Trophoblast cell (in vitro differentiated cells and primary cell): ENCODE measurements around the gene PTPRO.

Experiments
- DNase-seq, 2 donors: peaks; one replicate each; pipeline ENCODE4 v3.0.0-alpha.2; 2016
- H2AFZ ChIP-seq: 2 replicates; pipeline ENCODE4 v1.6.1; 2013; ENCODE audit warnings: low read length, moderate library complexity, mild to moderate bottlenecking; ENCODE audit not compliant: insufficient read depth, poor library complexity
- H2AK5ac ChIP-seq: 2 replicates; pipeline ENCODE4 v1.6.1; 2013; ENCODE audit warnings: mild to moderate bottlenecking, low read length
- H2BK120ac ChIP-seq: 2 replicates; pipeline ENCODE4 v1.6.1; 2013; ENCODE audit warnings: low read length, mild to moderate bottlenecking, moderate library complexity; ENCODE audit not compliant: insufficient read depth, poor library complexity
- H2BK12ac ChIP-seq: 2 replicates; pipeline ENCODE4 v1.6.1; 2013; ENCODE audit warnings: mild to moderate bottlenecking, low read length, moderate library complexity
- H2BK5ac ChIP-seq: 2 replicates; pipeline ENCODE4 v1.6.1; 2013; ENCODE audit warnings: low read length, low read depth, moderate library complexity, mild to moderate bottlenecking; ENCODE audit not compliant: poor library complexity
- H3K14ac ChIP-seq: 2 replicates; pipeline ENCODE4 v1.6.1; 2013; ENCODE audit warnings: mild to moderate bottlenecking, low read length
- H3K18ac ChIP-seq: 2 replicates; pipeline ENCODE4 v1.6.1; 2013; ENCODE audit warnings: mild to moderate bottlenecking, low read length
- H3K23ac ChIP-seq: 2 replicates; pipeline ENCODE4 v1.6.1; 2013; ENCODE audit warnings: low read length
- H3K27ac ChIP-seq: 2 replicates; pipeline ENCODE4 v1.5.1; 2013; ENCODE audit warnings: low read depth, mild to moderate bottlenecking, inconsistent platforms, low read length, moderate library complexity
- H3K27me3 ChIP-seq: 2 replicates; pipeline ENCODE4 v1.6.1; 2013; ENCODE audit warnings: inconsistent platforms, mild to moderate bottlenecking, low read length, moderate library complexity; ENCODE audit not compliant: insufficient read depth
- H3K36me3 ChIP-seq, 2 experiments: 1 replicate in 1 of 2; 2 replicates in 1 of 2; pipeline ENCODE4 v1.6.1; 2013; ENCODE audit warnings: low read length in 2 of 2, mild to moderate bottlenecking in 2 of 2, moderate library complexity in 1 of 2; ENCODE audit not compliant: insufficient read depth in 2 of 2, control insufficient read depth in 1 of 2
- H3K4ac ChIP-seq: 2 replicates; pipeline ENCODE4 v1.6.1; 2013; ENCODE audit warnings: low read depth, mild to moderate bottlenecking, low read length, moderate library complexity
- H3K4me1 ChIP-seq, 2 experiments: 1 replicate in 1 of 2; 2 replicates in 1 of 2; pipeline ENCODE4 v1.6.1; 2013; ENCODE audit warnings: low read length in 2 of 2, mild to moderate bottlenecking in 2 of 2, moderate library complexity in 1 of 2; ENCODE audit not compliant: insufficient read depth in 2 of 2, control insufficient read depth in 1 of 2
- H3K4me2 ChIP-seq: 2 replicates; pipeline ENCODE4 v1.6.1; 2013; ENCODE audit warnings: inconsistent platforms, mild to moderate bottlenecking, low read length, moderate library complexity
- H3K4me3 ChIP-seq: 2 replicates; pipeline ENCODE4 v1.5.1; 2013; ENCODE audit warnings: mild to moderate bottlenecking, low read depth, low read length, inconsistent platforms
- H3K79me1 ChIP-seq: one replicate; pipeline ENCODE4 v1.6.1; 2013; ENCODE audit warnings: low read length
- H3K79me2 ChIP-seq: 2 replicates; pipeline ENCODE4 v1.6.1; 2013; ENCODE audit warnings: low read length, mild to moderate bottlenecking; ENCODE audit not compliant: control insufficient read depth, insufficient read depth, poor library complexity
- H3K9ac ChIP-seq: 2 replicates; pipeline ENCODE4 v1.6.1; 2013; ENCODE audit warnings: mild to moderate bottlenecking, low read length
- H3K9me3 ChIP-seq: 2 replicates; pipeline ENCODE4 v1.6.1; 2013; ENCODE audit warnings: low read depth, mild to moderate bottlenecking, control low read depth, inconsistent platforms, low read length; ENCODE audit not compliant: insufficient read depth
- H4K12ac ChIP-seq: 2 replicates; pipeline ENCODE4 v1.6.1; 2013; ENCODE audit warnings: low read depth, mild to moderate bottlenecking, low read length, moderate library complexity
- H4K8ac ChIP-seq: 2 replicates; pipeline ENCODE4 v1.6.1; 2013; ENCODE audit warnings: low read depth, mild to moderate bottlenecking, low read length, moderate library complexity
- H4K91ac ChIP-seq: one replicate; pipeline ENCODE4 v1.6.1; 2013; ENCODE audit warnings: low read depth, mild to moderate bottlenecking, low read length, moderate library complexity
- WGBS: extraction: QIAGEN DNeasy Blood & Tissue Kit; methylation state at CpG from one replicate; pipeline ENCODE4 v1.1.7; 2013; ENCODE audit warnings: missing lambda C conversion rate; ENCODE audit not compliant: insufficient read length, insufficient coverage; ENCODE audit errors: extremely low coverage; 5-methylcytosine and 5-hydroxymethylcytosine counted together

PTPRO gene

GRCh38 chr12:15404485-15404884, 82.2 kb downstream of the PTPRO start:
- Histone ChIP-seq H3K9me3 (peaks cover 2% of the 10 kb centered on the region), H4K8ac (no peak overlapping the region), H2AFZ (no peak overlapping the region), H4K91ac (no peak overlapping the region), H3K9ac (no peak overlapping the region), H2BK12ac (no peak overlapping the region), H3K4me1 (no peaks in the 10 kb centered on the region), H2BK120ac (no peak overlapping the region), H3K4me2 (no peak overlapping the region), H3K4ac (no peak overlapping the region), H3K23ac (no peak overlapping the region), H2AK5ac (no peak overlapping the region), H3K18ac (no peak overlapping the region), H3K79me2 (no peaks in the 10 kb centered on the region), H3K14ac (no peak overlapping the region), H3K27me3 (no peaks in the 10 kb centered on the region), H3K4me3 (no peak overlapping the region), H3K27ac (no peak overlapping the region), H3K36me3 (no peaks in the 10 kb centered on the region), H4K12ac (no peak overlapping the region), H2BK5ac (no peak overlapping the region), H3K79me1 (no peaks in the 10 kb centered on the region)
- WGBS = no CpG with 5 or more reads among the region's 1 CpG
- no peak for DNase-seq

GRCh38 chr12:15405606-15406005, 83.3 kb downstream of the PTPRO start:
- Histone ChIP-seq H3K27ac (no peak overlapping the region), H2AFZ (no peak overlapping the region), H3K4me1 (no peaks in the 10 kb centered on the region), H2BK120ac (no peak overlapping the region), H3K4ac (no peak overlapping the region), H3K36me3 (no peaks in the 10 kb centered on the region), H3K18ac (no peak overlapping the region), H3K27me3 (no peaks in the 10 kb centered on the region), H4K8ac (no peak overlapping the region), H3K23ac (no peak overlapping the region), H4K12ac (no peak overlapping the region), H3K79me1 (no peaks in the 10 kb centered on the region), H2BK5ac (no peak overlapping the region), H3K9ac (no peak overlapping the region), H3K4me2 (no peak overlapping the region), H2BK12ac (no peak overlapping the region), H4K91ac (no peak overlapping the region), H3K79me2 (no peaks in the 10 kb centered on the region), H3K9me3 (no peaks in the 10 kb centered on the region), H2AK5ac (no peak overlapping the region), H3K14ac (no peak overlapping the region), H3K4me3 (no peak overlapping the region)
- DNase-seq = no peak
- WGBS = no CpG with 5 or more reads among the region's 2 CpGs

- Histone ChIP-seq H3K4me1 (no peaks in the 10 kb centered on the region), H3K14ac (no peak overlapping the region), H3K79me1 (no peaks in the 10 kb centered on the region), H4K12ac (no peak overlapping the region), H3K4ac (no peak overlapping the region), H2BK5ac (no peak overlapping the region), H3K36me3 (no peaks in the 10 kb centered on the region), H3K18ac (no peak overlapping the region), H3K4me2 (no peak overlapping the region), H2AFZ (no peak overlapping the region), H3K27ac (no peak overlapping the region), H4K8ac (no peak overlapping the region), H3K9ac (no peak overlapping the region), H2BK120ac (no peak overlapping the region), H3K4me3 (no peak overlapping the region), H3K27me3 (no peaks in the 10 kb centered on the region), H4K91ac (no peak overlapping the region), H3K79me2 (no peaks in the 10 kb centered on the region), H2AK5ac (no peak overlapping the region), H3K9me3 (no peaks in the 10 kb centered on the region), H2BK12ac (no peak overlapping the region), H3K23ac (no peak overlapping the region)
- no CpG with 5 or more reads among the region's 2 CpGs for WGBS
- no peak for DNase-seq
Observed at GRCh38 chr12:15407025-15407424, 84.7 kb downstream of the PTPRO start.

- Histone ChIP-seq H3K36me3 (no peaks in the 10 kb centered on the region), H4K91ac (no peak overlapping the region), H3K27ac (no peak overlapping the region), H3K18ac (no peak overlapping the region), H2BK5ac (no peak overlapping the region), H3K4me2 (no peak overlapping the region), H2AK5ac (no peak overlapping the region), H3K4me3 (no peak overlapping the region), H3K79me1 (no peaks in the 10 kb centered on the region), H2BK12ac (no peak overlapping the region), H3K23ac (no peak overlapping the region), H4K8ac (no peak overlapping the region), H3K4me1 (no peaks in the 10 kb centered on the region), H3K79me2 (no peaks in the 10 kb centered on the region), H3K27me3 (no peaks in the 10 kb centered on the region), H3K4ac (no peak overlapping the region), H2AFZ (no peak overlapping the region), H4K12ac (no peak overlapping the region), H3K14ac (no peak overlapping the region), H2BK120ac (no peak overlapping the region), H3K9me3 (no peaks in the 10 kb centered on the region), H3K9ac (no peak overlapping the region)
- no CpG with 5 or more reads among the region's 3 CpGs for WGBS
- no peak for DNase-seq
Observed at GRCh38 chr12:15411842-15412241, 89.5 kb downstream of the PTPRO start.
